HG03575 (cell line): ENCODE measurements around the gene L3MBTL2.

Source experiments
- ATAC-seq: cut with Tn5 transposase; IDR thresholded peaks from one replicate; pipeline ENCODE4 v1.9.1; 2021; ENCODE audit not compliant: unreplicated experiment, insufficient number of reproducible peaks, low FRiP score; ENCODE audit errors: extremely low read depth

The L3MBTL2 gene

DNA sequence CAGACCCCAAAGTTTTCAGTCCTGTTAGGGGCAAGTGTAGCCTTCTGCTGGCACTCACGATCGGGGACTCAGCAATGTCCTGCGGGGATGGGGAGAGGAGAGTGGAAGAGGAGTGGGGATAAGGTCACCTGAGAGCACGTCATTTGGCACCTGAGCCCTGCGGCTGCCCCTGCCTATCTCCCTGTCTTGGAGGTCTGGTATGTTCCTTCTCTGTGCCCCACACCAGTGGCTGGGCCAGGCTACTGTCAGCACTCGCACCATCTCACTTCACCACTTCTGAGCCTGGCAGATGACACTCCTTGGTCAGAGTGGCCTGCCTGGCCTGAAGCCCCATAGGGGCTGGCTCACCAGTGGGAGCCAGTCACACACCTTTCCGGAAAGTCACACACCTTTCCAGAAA is 55.8 kb downstream of the L3MBTL2 start:
- no peak for ATAC-seq

DNA sequence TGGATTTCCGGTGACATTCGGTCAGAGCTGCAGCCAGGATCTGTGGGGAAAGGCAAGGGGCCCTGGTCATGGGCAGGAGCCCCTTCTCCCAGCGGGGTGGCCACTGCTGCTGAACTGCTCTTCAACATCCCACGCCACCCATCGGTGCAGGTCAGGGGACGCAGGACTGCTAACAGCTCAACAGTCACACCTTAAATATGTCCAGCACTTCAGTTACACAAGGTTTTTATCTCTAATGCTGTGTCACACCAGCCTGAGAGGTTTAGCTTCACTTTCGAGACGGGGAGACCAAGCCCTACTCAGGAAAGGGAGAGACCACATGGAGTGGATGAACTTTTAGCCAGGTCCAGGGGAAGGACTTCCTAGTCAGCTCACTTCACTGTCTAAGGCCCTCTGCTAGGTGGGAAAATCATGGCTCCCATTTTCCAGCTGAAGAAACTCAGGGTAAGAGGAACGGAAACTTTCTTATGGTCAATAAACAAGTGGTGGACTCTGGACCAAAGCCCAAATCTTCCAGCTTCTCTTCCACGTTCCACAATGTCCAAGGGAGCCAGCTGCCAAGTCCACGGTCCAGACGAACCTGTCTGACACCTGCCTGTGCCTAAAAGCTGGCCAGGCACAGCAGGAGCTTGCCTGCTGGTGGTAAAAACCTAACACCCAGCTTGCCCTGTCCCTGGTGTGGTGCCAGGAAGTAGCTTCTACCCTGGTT is 56.6 kb downstream of the L3MBTL2 start:
- ATAC-seq = no peak

DNA sequence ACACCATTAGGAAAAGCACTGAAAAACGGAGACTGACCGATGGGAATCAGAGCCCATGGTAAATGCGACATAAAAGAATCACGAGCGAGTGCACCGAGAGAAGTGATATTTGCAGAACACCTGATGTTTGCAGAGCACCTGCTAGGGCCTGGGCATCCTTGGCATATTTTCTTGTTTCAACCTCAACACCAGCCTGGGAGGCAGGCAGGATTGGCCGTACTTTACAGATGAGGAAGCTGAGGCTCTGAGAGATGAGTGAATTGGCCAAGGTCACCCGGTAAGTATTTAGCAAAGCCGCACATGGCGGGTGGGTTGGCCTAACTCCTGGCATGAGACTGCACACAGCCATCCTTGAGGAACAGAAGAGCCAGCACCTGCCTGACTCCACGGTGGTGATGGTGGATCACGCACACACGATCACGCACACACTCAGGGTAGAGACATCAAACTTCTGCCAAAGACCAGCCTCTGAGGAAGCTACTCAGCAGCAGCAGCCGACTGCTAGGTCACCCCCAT is 57.2 kb downstream of the L3MBTL2 start:
- ATAC-seq = no peak

DNA sequence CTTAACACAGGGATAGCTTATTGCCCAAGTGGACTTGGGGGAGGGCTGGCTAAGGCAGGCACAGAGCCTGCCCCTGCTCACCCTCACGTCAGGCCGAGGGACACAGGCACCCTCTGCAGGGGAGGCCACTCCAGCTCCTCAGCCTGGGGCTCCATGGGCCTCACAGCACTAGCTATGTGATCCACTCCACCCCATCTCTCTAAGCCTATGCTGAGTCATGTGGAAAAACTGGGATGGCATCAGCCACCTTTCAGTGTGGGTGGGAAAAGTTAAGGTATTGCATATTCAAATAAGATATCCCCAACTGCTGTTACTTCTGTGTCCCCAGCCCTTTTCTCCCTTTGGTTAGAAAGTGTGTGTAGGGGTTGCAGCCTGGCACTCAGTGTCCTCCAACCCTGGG is 58.6 kb downstream of the L3MBTL2 start:
- no peak for ATAC-seq

DNA sequence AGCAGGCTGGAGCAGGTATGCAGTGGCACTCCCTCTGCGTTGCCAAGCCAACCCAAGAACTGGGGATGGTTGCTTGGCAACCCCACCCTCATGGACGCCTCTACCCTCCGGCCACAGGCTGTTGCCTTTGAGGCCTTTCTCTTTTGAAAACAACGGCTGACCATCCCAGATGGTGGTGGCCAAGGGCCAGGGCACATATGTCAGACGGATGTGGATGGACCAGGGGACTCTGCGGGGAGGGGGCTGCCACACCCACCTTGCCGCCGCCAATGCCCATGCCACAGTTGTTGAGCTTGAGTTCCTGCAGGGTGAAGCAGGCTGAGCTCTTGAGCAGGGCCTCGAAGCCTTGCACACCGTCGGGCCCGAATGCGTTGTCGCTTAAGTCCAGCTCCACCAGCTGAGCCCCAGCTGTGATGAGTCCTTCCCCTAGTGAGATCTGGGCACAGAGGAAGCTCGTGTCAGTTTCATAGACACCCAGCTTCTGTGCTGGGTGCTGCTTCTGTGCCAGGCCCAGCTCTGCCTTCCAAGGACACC is 59.4 kb downstream of the L3MBTL2 start:
- no peak for ATAC-seq

DNA sequence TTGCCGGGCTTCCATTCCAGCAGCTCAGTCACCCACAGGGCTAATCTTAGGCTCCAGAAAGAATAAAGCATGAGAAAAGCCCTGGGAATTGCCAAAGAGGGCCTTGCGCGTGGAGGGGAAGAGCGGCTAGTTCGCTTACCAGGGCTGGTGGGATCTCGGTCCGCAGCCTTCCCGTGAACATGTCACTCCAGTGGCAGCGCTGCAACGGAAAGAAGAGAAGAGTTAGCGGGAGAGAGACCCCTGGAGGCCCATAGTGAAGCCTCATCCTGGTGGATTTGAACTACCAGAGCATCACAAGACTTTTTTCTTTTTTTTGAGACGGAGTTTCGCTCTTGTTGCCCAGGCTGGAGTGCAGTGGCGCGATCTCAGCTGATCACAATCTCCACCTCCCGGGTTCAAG is 62.8 kb downstream of the L3MBTL2 start:
- no peak for ATAC-seq

DNA sequence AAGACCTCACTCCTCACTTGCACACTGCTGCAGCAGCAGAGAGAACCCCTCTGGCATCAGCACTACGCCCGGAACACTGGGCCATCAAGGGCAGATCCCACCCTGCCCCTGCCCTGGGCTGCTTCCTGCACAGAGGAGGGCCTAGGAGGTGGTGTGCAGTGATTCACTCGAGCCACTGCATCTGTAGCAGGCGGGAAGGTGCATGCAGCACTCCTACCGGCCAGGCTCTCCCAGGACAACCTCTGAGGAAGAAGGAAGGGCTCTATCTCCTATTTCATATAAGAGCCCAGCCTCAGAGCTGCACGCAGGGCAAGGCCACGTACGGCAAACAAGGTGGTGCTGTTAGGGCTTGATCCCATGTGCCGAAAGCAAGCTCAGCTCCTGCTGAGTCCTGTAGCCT is 66.7 kb downstream of the L3MBTL2 start:
- no peak for ATAC-seq

DNA sequence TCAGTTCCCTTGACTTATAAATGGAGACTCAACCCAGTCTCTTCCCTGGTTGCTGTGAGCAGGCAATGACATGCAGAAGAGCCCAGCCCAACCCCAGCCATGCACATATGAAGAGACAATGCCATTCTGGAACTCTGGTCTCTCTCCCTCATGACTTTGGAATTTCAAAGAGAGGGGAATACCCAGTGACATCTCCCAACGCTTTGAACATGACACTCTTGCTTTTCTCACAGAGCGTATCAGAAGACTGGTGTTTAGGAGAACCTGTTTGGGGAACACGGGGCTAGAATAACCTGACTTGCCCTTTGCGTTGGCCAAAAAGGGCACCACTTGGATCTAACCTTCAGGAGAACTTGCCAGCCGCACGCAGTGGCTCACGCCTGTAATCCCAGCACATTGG is 68.0 kb downstream of the L3MBTL2 start:
- ATAC-seq = no peak

DNA sequence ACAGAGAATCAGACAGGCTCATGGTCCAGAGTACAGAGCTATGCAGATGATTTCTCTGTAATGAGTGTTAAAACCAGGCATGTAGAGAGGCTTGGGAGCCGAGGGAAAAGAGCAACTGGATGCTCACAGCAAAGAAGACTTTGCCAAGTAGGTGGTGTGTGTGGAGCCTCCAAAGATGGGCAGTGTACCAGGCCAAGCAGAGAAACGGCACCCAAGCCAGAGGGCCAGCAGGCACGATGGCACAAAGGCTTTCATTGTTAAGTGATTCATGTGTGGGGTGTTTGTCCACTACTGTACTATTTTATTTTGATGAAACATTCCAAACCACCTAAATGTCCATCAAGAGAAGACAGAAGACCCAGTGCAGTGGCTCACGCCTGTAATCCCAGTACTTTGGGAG is 69.7 kb downstream of the L3MBTL2 start:
- no peak for ATAC-seq

DNA sequence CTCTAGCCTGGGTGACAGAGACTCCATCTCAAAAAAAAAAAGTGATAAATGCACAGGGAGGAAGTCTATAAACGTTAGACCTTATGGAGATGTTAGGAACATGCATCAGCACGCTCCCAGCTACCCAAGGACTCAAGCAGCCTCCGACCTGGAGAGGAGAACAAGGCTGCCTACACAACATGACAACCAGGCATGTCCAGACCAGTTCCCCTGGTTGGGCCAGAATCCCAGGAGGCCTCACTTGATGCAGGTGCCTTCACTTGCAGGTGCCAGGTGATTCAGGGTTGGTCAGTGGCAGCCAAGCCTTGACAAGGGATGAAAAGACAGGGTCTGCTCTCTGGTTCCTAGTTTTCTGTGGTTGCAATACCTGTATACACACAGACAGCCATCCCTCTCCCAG is 75.0 kb downstream of the L3MBTL2 start:
- no peak for ATAC-seq

DNA sequence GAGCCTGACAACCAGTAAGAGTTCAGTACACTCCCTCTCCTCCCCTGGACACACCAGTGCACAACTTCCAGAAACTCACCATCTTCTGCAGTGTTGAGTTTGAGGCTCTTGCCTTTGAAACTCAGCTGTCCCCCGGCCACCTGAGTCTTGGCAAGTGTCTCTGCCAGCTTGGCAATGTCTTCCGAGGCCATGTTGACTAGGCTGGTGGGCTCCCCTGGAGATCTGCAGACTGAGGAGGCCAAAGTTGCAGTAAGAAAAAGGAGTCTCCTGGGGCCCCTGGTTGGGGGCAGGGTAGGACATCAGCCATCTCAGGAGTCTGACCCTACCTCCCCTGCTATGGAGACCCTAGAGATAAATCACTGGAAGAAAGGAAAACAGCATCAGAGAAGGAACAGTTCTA is 75.7 kb downstream of the L3MBTL2 start:
- no peak for ATAC-seq
